ENCODE measurements around the gene S100A7. TPM values are rescaled to one million over a fixed set of nuclear protein-coding genes. Genes with fewer than 3 reads are reported as not detected.
A peak's percentile ranks its signal among the peaks of the same experiment; 100 is the strongest.
"Not testable (repeated sequence)": the region's sequence is repeated elsewhere in the genome, so short reads cannot be mapped to it uniquely, and the experiment has no call there.

Gene S100A7
- total RNA-seq, 1 experiment from 2014 or later, result not detected

GRCh38 chr1:153476491-153477093 is 16.1 kb upstream of the S100A7 start:
- no peak for DNase-seq (ENCODE audit: low spot score)

- no peak for DNase-seq (ENCODE audit: low spot score)
Observed at GRCh38 chr1:153475282-153475681, 14.8 kb upstream of the S100A7 start.

GRCh38 chr1:153474347-153474746 is 13.9 kb upstream of the S100A7 start:
- no peak for DNase-seq (ENCODE audit: low spot score)

GRCh38 chr1:153470707-153471106 is 10.3 kb upstream of the S100A7 start:
- no peak for DNase-seq (ENCODE audit: low spot score)

GRCh38 chr1:153466908-153467307 is 6.5 kb upstream of the S100A7 start:
- no peak for DNase-seq (ENCODE audit: low spot score)

- peak; percentile 28 for DNase-seq (ENCODE audit: low spot score)
Observed at GRCh38 chr1:153465811-153466636, 5.6 kb upstream of the S100A7 start.

GRCh38 chr1:153462741-153463140 is 2.3 kb upstream of the S100A7 start:
- not testable (repeated sequence) for DNase-seq (ENCODE audit: low spot score)

- no peak for DNase-seq (ENCODE audit: low spot score)
Observed at GRCh38 chr1:153459655-153460054, 796 bp downstream of the S100A7 start.

GRCh38 chr1:153456396-153456795 is 4.1 kb downstream of the S100A7 start:
- DNase-seq (ENCODE audit: low spot score), result no peak

- DNase-seq (ENCODE audit: low spot score), result not testable (repeated sequence)
Observed at GRCh38 chr1:153448851-153449250, 11.6 kb downstream of the S100A7 start.

- DNase-seq (ENCODE audit: low spot score), result peak; percentile 38
Observed at GRCh38 chr1:153447498-153448170, 12.8 kb downstream of the S100A7 start.

GRCh38 chr1:153444078-153444477 is 16.4 kb downstream of the S100A7 start:
- DNase-seq (ENCODE audit: low spot score), result no peak

- no peak for DNase-seq (ENCODE audit: low spot score)
Observed at GRCh38 chr1:153443486-153443885, 17.0 kb downstream of the S100A7 start.

GRCh38 chr1:153441238-153441755 is 19.2 kb downstream of the S100A7 start:
- no peak for DNase-seq (ENCODE audit: low spot score)

GRCh38 chr1:153439273-153439672 is 21.2 kb downstream of the S100A7 start:
- DNase-seq (ENCODE audit: low spot score), result no peak

GRCh38 chr1:153438599-153438998 is 21.9 kb downstream of the S100A7 start:
- DNase-seq (ENCODE audit: low spot score), result no peak

- DNase-seq (ENCODE audit: low spot score), result no peak
Observed at GRCh38 chr1:153437236-153437635, 23.2 kb downstream of the S100A7 start.

GRCh38 chr1:153434746-153435455 is 25.6 kb downstream of the S100A7 start:
- DNase-seq (ENCODE audit: low spot score), result no peak

- DNase-seq (ENCODE audit: low spot score), result no peak
Observed at GRCh38 chr1:153432874-153433681, 27.4 kb downstream of the S100A7 start.

GRCh38 chr1:153431928-153432327 is 28.5 kb downstream of the S100A7 start:
- no peak for DNase-seq (ENCODE audit: low spot score)

GRCh38 chr1:153431427-153431826 is 29.0 kb downstream of the S100A7 start:
- no peak for DNase-seq (ENCODE audit: low spot score)

All from H4 (cell line).